NCI-H774 (cell line): ENCODE measurements around the gene DIO1.

ENCODE experiments used
- DNase-seq: peaks from one replicate; lab custom pipeline; 2025; lab: John Stamatoyannopoulos, UW

The DIO1 gene

DNA sequence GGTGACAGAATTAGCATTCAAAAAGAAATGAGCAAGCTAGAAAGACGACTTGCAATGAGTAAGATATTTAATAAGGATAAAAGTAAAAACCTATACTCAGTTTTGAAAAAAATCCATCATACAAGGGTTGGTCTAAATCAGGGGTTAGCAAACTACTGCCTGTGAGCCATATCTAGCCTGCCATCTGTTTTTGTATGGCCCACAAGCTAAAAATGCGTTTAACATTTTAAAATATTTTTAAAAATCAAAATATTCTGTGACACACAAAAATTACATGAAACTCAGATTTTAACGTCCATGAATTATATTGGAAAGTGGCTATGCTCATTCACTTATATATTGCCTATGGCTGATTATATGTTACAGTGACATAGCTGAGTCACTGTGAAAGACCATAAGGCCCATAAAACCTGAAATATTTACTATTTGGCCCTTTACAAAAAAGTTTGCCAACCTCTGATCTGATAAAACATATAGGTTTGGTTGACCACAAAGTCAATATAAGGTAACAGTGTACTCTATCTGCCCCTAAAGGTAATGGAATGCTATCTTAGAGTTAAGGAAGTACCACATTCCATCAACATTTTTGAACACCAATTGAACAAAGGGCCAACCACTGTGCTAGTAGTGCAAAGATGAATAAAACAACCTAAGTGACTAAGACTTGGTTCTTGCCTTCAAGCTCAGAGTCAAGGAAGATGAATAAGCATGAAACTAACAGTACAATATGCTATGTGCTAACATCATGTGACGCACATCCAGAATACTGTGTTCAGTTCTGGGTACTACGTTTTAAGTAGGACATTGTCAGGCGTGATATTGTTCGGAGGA, 48.4 kb downstream of the DIO1 start:
- no peak for DNase-seq

DNA sequence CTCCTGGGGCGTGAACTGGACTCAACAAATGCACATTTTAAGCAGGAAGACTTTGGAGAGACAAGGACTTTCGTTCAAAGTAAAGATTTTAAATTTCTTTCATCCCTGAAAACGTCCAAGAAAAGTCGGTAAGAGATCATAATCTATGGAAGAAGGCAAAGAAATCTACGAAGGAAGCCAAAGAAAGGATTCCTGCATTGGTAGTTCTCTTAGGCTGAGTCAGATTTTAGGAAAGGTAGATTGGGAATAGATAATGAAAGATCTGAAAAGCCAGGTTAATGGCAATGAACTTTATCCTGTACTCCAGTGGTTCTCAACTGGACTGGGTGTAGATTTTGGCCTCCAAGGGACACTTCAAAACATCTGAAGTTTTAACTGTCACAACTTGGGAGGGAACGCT, 49.1 kb downstream of the DIO1 start:
- DNase-seq = no peak

DNA sequence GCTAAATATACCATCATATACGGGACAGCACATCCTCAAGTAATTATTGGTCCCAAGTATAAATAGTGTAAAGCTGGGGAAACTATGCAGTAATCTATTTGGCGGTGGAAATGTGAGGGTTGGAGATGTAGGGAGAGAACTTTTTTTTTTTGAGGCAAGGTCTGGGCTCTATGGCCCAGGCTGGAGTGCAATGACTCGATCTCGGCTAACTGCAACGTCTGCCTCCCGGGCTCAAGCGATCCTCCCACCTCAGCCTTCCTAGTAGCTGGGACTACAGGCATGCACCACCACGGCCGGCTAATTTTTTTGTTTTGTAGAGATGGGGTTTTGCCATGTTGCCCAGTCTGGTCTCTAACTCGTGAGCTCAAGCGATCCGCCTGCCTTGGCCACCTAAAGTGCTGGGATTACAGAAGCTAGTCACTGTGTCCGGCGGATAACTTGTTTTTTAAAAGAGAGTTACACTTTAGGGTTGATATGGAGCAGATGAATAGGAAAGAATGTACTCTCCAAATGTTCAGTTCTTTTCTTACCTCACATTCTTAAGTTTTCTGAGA, 49.6 kb downstream of the DIO1 start:
- DNase-seq = no peak

DNA sequence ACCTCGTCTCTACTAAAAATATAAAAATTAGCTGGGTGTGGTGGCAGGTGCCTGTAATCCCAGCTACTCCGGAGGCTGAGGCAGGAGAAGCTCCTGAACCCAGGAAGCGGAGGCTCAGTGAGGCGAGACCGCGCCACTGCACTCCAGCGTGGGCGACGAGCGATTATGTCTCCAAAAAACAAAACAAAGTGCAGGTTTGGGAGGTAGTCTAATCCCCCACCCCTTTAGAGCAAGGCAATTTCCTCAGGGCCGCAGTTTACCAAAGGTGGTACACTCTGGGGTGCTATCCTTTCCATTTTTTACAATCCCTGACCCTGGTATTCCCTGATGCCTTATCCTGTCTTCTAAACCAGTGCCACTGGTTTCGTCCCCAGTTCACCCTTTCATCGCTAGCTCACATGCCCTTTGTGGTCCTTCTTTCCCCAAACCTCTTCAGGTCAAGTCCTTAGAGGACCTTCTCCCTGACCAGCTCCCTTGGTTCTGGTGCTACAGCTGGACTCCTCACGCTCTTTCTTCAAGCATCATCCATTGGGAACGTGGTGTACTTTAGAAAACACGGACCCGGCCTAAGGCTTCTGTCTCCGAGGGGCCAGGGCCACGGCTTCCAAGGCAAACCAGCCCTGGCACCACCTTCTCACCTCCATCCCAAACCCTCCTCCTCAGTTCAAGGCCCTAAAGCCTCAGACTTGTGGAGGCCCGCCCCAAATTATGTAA, 50.6 kb downstream of the DIO1 start:
- DNase-seq = no peak

DNA sequence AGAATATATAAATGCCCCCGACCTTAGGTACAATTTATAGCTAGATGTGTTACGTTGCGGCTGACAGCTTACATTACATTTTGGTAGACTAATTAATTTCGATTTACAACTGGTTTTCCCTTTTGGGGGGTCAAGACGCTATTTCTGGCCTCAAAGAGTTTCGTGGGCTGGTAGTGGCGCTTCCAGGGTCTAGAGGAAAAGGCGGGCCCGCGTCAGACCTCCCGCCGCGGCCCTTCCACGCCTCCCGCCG, 51.1 kb downstream of the DIO1 start:
- DNase-seq = no peak

DNA sequence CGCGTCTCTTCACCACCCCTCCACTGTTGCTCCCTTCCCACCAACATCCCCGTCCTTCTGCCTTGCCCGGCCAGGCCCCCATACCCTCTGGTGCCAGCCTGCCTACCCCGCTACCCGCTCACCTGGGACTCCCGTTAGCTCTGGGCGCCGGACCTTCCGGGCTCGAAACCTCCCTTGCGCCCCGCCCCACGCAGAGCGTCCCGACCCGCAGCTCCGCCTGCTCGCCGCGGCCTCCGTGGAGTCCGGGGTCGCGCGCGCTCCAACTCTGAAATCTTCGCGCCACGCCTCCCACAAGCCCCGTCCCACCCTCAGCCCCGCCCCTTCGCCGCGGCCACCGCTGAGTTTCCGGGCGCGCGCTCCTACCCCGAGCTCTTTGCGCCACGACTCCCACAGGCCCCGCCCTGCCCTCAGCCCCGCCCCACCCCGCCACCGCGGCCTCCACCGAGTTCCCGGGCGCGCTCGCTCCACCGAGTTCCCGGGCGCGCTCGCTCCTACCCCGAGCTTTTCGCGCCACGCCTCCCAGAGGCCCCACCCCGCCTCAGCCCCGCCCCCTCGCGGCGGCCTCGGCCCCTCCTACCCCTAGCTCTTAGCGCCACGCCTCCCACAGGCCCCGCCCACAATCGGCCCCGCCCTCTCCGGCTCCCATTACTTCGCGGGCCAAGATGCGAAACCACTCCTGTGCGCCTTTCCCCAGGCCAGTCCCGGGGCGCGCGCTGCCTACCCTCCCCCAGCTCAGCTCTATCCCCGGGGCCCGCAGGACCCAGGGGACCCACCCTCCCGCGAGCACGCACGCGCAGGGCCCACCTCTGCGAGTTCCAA, 51.7 kb downstream of the DIO1 start, which contains the start of gene IFT25:
TSS of gene IFT25 (minus strand) at position 267 of the 819 bp plus-strand sequence. CDS start 5,617 bp downstream, outside the sequence.
- peak; percentile 96 for DNase-seq

DNA sequence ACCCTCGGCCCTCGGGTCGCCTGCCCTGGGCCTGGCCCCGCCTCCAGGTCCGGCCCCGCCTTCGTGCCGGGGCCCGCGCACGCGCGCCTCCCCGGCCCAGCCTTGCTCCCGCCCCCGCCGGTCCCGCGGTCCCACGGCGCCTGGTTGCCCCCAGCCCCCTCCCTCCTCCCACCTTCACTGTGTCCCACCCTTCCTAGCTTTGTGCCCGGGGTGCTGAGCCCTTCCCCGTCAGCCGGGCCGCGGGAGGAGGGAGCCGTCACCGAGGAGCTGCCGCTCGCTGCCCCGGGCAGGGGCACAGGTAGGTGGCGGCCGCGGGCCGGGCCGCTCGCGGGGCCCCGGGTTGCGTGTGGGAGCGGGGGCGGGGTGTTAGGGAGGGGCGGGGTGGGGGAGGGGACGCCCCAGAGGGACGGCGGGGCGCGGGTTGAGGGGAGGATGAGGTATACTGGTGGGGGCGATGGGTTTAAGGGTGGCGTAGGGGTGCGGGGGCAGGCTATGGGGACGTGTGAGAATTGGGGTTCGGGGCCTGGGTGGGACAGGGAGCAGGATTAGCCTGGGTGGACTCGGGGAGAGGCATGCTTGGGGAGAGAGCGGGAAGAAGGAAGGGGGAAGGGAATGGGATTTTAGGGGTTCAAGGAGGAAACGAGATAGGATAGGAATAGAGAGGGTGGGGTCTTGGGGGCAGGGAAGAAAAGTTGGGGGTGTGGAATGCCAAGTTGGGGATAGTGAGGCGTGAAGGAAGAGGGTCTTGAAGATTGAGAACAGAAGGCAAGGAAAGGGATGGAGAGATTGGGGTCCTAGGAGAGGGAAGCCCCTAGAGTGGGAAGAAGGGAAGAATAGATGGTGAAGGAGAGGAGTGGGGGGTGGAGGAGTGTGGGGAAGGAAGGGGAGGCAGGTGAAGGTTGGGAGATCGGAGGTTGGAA, 52.5 kb downstream of the DIO1 start, which contains the start of gene LRRC42:
TSS of gene LRRC42 (plus strand) at position 99 of the 920 bp plus-strand sequence. CDS start 5,650 bp downstream, outside the sequence.
- peak; percentile 95 for DNase-seq

DNA sequence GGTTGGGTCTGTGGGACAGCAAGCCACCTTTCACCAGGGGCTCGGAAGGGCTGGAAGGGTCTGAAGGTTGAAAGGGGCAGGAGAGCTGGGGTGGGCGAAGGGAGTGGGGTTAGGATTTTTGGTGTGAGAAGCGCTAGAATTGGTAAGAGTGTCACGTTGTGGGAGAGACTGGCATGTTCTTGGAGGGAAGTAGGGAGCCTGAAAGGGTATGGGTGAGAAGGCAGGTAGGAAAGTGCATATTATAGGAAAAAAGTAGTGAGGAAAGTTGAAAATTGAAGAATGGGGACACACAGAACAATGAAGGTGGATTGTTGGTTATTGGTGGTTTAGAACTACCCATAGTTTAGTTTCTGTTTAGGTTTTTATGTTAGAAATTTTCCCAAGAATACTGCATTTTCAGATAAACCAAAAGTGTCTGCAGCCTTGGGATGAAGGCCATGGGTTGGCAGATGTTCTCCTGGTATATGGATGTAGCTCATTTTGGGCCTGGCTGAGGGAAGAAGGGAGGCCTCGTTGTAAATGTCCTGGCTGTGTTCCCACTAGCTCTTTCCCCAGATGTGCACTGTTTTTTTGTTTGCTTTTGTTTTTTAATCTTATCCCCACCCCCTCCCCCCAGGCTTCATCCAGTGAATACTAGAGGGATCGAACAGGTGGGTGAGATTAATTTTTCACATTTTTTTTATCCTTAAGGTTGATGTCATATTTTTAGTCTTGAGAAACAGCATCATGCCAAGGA, 53.4 kb downstream of the DIO1 start:
- DNase-seq = no peak

DNA sequence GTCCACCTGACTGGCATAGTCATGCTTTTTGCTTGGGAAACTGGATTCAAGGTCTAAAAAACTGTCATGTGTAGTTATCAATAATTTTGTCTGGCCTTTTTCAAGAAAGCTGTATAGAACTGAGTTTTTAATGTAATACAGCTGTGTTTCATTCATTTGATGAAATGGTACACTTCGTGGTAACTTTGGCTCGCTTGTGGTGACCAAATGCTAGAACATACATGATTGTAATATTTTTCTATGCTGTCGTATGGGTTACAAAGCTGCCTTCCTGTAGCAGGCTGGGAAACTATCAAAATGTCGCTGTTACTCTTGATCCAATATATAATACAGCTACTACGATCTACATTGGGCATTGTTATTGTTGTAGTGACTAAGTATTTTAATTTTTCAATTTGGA, 54.3 kb downstream of the DIO1 start:
- no peak for DNase-seq

DNA sequence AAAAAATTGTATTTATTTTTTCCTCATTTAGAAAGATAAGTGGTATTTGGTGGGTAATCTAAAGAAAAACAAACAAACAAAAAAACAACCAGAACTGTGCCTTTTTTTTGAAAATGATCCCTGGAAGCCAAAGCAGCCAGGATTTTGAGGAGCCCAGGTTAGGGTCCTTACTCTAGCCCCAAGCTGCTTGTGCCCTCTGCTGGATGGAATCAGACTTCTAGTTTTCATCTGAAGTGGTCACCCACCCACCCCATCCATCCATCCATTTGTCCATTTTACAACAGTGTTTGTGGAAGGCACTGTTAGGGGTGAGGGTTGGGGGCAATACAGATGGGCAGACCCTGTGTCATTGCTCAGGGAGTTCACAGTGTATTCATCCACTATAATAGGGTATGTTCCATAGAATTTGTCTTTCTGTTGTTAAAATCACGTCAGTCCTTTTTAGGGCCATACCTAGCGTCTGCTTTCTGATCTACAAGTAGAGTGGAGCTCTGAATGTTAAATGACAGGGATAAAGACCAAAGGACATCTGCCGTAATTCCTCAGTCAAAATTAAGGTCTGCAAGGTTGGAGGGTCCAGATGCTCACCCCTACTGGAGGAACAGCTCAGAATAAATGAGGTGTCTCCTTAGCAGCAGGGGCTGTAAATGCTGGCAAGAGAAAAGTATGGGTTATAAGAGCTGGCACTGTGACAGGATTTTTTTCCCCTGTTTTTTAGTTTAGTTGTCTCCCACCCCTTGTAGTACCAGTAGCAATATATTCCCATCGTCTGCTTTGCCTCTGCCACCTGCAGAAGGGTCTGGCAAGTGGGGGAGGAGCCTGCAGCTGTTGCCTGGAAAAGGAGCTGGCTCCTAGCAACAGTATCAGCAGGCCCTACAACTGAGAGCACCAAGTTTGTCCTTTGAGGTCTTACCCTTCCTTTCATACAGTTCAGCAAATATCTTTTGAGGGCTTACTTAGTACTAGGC, 55.3 kb downstream of the DIO1 start:
- DNase-seq = peak; percentile 18

DNA sequence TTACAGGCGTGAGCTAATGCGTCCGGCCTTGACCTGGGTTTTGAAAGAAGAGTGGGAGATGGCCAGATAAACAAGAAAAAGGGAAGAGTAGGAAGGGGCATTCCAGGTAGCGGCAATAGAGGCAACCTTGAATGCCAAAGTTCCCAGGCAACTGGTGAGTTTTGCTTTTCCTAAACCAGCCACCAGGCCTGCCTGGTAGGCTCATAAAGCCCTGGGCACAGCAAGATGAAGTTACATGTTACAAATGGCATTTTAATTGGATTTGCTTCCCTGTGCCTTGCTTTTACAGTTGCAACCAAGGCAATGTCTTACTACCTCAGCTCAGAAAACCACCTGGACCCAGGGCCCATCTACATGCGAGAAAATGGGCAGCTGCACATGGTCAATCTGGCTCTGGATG, 57.7 kb downstream of the DIO1 start:
- no peak for DNase-seq

DNA sequence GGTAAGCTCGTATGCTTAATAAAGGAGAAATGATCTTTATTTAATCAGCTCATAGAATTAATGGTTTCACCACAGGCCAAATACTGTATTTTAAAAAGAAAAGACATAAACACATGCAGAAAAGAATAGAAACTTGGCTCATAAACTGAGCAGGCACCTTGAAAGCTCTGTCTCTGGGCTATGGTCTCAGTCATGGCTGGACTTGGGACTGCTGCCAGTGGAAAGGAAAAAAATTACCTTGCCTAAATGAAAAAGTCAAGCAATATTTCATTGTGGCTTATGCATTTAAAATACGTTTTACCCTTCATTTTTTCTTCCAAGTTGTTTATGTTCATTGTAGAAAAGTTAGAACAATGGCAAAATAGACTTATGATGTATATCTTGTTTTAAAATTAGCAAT, 60.1 kb downstream of the DIO1 start:
- DNase-seq = no peak

DNA sequence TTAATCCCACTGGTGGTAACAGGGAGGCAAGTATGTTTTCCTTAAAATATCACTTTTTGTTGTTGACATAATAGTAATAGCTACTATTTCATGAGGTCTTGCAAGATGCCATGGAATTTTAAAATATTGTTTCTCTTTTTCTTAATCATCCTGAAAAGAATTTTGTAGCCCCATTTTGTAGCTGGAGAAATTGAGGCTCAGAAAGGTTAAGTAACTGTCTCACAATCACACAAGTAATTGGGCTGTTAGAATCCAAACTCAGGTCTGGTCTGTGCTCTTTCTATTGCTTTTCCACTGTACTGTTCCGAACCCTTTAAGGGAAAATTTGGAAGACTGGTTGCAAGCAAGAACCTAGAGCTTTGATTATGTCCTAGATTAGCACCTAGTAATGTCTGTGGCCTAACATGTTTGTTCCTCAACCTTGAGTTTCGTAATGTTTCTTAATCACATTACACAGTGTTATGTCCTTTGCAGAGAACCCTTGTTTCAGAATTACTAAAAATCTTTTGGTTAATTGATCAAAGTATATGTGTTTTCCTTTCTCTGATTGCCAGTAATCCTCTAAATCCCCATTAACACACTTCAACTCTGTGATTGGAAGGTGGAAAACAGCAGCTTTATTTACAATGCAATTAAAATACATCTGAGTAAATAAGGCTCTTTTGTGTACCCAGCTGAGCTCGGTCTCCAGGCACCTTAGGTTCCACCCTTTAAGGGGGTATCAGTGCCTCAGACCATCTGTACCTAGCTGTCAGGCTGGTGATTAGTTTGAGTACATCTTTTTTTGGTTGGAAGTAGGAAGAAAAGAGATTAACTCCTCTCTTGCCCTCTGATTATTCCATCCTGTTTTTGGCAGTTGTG, 62.6 kb downstream of the DIO1 start:
- DNase-seq = peak; percentile 80

DNA sequence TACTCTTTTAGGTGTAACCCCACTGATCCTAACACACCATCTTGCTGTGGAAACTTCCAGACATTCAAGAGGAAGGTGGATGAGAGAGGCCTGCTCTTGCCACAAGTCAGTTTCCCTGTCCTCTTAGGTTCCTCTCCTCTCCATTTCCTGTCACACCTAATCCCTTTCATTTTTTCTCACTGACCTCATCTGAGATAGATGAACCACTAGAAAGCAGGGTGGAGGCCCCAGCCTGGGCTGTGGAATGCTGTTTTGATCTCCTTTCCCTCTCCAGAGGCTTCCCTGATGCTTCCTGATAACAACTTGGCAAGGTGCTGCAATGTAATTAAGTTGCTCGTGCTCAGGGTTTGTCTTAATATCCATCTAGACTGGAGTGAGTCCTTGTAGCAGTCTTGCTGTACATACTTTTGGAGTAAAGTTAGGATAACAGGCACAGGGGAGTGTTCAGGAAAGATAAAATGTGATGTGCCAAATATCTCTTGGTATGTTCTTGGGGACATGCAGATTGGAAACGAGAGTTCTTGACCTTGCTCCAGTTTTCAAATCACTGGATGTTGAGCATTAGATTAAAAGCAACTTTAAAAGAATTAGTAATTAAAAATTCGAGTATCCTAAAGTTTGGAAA, 63.3 kb downstream of the DIO1 start:
- no peak for DNase-seq

DNA sequence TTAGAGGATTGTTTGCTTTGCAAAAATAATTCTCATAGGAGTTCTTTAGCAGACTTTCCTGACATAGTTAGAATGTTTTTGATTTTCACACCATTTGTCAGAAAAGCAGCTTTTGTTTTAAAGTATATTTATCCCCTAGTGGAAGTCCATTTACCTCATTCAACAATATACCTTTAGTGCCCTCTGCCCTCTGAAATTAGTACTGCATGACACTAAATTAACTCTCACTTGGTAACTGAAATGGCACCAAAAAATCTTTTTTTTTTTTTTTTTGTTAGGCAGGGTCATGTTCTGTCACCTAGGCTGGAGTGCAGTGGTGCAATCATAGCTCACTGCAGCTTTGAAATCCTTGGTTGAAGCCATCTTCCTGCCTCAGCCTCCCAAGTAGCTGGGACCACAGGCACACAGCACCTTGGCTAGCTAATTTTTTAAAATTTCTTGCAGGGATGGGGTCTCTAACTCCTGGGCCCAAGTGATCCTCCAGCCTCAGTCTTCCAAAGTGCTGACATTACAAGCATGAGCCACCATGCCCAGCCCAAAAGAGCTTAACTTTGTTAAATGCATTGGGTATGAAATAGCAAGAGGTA, 65.8 kb downstream of the DIO1 start:
- DNase-seq = no peak
